Fibroblast of upper back skin (primary cell): Measurements from ENCODE around the gene MORC2.

Experiments
- DNase-seq: peaks from one replicate; pipeline ENCODE4 v3.0.0-alpha.2; 2013

The MORC2 gene

GRCh38 chr22:30918761-30919160, 49.8 kb downstream of the MORC2 start:
- DNase-seq, result no peak

- no peak for DNase-seq
Measured at GRCh38 chr22:30910358-30910757, 58.2 kb downstream of the MORC2 start.

- no peak for DNase-seq
Measured at GRCh38 chr22:30909306-30909705, 59.3 kb downstream of the MORC2 start.

GRCh38 chr22:30908051-30908461, 60.5 kb downstream of the MORC2 start:
- no peak for DNase-seq

- DNase-seq, result no peak
Measured at GRCh38 chr22:30906946-30907345, 61.6 kb downstream of the MORC2 start.

GRCh38 chr22:30906411-30906810, 62.2 kb downstream of the MORC2 start:
- DNase-seq, result no peak

- DNase-seq, result no peak
Measured at GRCh38 chr22:30905696-30906341, 62.8 kb downstream of the MORC2 start.

- no peak for DNase-seq
Measured at GRCh38 chr22:30903876-30904460, 64.6 kb downstream of the MORC2 start.

GRCh38 chr22:30902496-30903357, 65.8 kb downstream of the MORC2 start:
- no peak for DNase-seq

- no peak for DNase-seq
Measured at GRCh38 chr22:30894371-30894740, 74.2 kb downstream of the MORC2 start.

- no peak for DNase-seq
Measured at GRCh38 chr22:30893434-30894370, 74.9 kb downstream of the MORC2 start.

- DNase-seq, result no peak
Measured at GRCh38 chr22:30892731-30893221, 75.8 kb downstream of the MORC2 start.

GRCh38 chr22:30892286-30892685, 76.3 kb downstream of the MORC2 start:
- no peak for DNase-seq

- DNase-seq, result no peak
Measured at GRCh38 chr22:30891781-30892180, 76.8 kb downstream of the MORC2 start.

- no peak for DNase-seq
Measured at GRCh38 chr22:30891443-30891755, 77.2 kb downstream of the MORC2 start.

GRCh38 chr22:30890686-30891442, 77.7 kb downstream of the MORC2 start:
- DNase-seq, result peak; percentile 10

- DNase-seq, result no peak
Measured at GRCh38 chr22:30889996-30890480, 78.5 kb downstream of the MORC2 start.

GRCh38 chr22:30889268-30889995, 79.1 kb downstream of the MORC2 start:
- DNase-seq, result no peak

GRCh38 chr22:30887861-30888260, 80.7 kb downstream of the MORC2 start:
- DNase-seq, result no peak

- DNase-seq, result no peak
Measured at GRCh38 chr22:30887453-30887852, 81.1 kb downstream of the MORC2 start.

- DNase-seq, result no peak
Measured at GRCh38 chr22:30885591-30885990, 83.0 kb downstream of the MORC2 start.
